NT2/D1 (cell line): ENCODE results near the gene MRPL21.
"Not testable (repeated sequence)": the region's sequence is repeated elsewhere in the genome, so short reads cannot be mapped to it uniquely, and the experiment has no call there.

Experiments
- DNase-seq: peaks from one replicate; pipeline ENCODE4 v3.0.0-alpha.2; 2011; ENCODE audit warnings: low read depth, low spot score
- H3K27me3 ChIP-seq: 2 replicates; pipeline ENCODE4 v1.6.0; 2011; ENCODE audit warnings: mild to moderate bottlenecking; ENCODE audit not compliant: insufficient read length, insufficient read depth
- H3K36me3 ChIP-seq: 2 replicates; pipeline ENCODE4 v1.6.1; 2011; ENCODE audit warnings: mild to moderate bottlenecking, low read length, mixed read lengths; ENCODE audit not compliant: insufficient read depth, insufficient read length
- H3K4me1 ChIP-seq: 2 replicates; pipeline ENCODE4 v1.5.1; 2011; ENCODE audit not compliant: insufficient read depth, insufficient read length
- H3K4me3 ChIP-seq: 2 replicates; pipeline ENCODE4 v1.5.1; 2011; ENCODE audit warnings: low read depth; ENCODE audit not compliant: insufficient read length
- H3K9ac ChIP-seq: 2 replicates; pipeline ENCODE4 v1.6.0; 2011; ENCODE audit warnings: low read depth; ENCODE audit not compliant: insufficient read length
- H3K9me3 ChIP-seq: 2 replicates; pipeline ENCODE4 v1.5.1; 2011; ENCODE audit warnings: mild to moderate bottlenecking, low read length; ENCODE audit not compliant: insufficient read depth
- SUZ12 ChIP-seq: IDR thresholded peaks from 2 replicates; pipeline ENCODE4 v1.6.1; 2011; ENCODE audit not compliant: insufficient read length, insufficient read depth; ENCODE audit errors: extremely low read depth
- YY1 ChIP-seq: IDR thresholded peaks from 2 replicates; pipeline ENCODE4 v1.6.1; 2011; ENCODE audit not compliant: insufficient read length, insufficient read depth
- ZNF274 ChIP-seq: IDR thresholded peaks from 2 replicates; pipeline ENCODE4 v1.6.1; 2011; ENCODE audit warnings: mild to moderate bottlenecking, low read depth, low read length

Gene MRPL21

GRCh38 chr11:68889948-68890446 lies 13.6 kb downstream of the MRPL21 start:
- Histone ChIP-seq H3K9ac (no peak overlapping the region), H3K27me3 (no peaks in the 10 kb centered on the region), H3K4me3 (no peak overlapping the region), H3K9me3 (no peaks in the 10 kb centered on the region), H3K36me3 (peaks cover 40% of the 10 kb centered on the region), H3K4me1 (peaks cover 4% of the 10 kb centered on the region)
- TF ChIP-seq SUZ12, result no peak
- TF ChIP-seq ZNF274, result no peak
- TF ChIP-seq YY1, result no peak
- DNase-seq, result peak; percentile 38

GRCh38 chr11:68884827-68885226 lies 18.8 kb downstream of the MRPL21 start:
- H3K4me3 ChIP-seq, H3K9ac ChIP-seq: not testable (repeated sequence)

GRCh38 chr11:68882391-68882790 lies 21.2 kb downstream of the MRPL21 start:
- Histone ChIP-seq H3K4me1 (no peaks in the 10 kb centered on the region), H3K9ac (no peak overlapping the region), H3K9me3 (no peaks in the 10 kb centered on the region), H3K4me3 (no peak overlapping the region), H3K36me3 (no peaks in the 10 kb centered on the region), H3K27me3 (no peaks in the 10 kb centered on the region)
- DNase-seq, result no peak
- TF ChIP-seq YY1 (no peak), ZNF274 (no peak), SUZ12 (no peak)

More at GRCh38 chr11:68884827-68885226, 18.8 kb downstream of the MRPL21 start:
- H3K4me1 ChIP-seq, H3K36me3 ChIP-seq, DNase-seq, H3K9me3 ChIP-seq, H3K27me3 ChIP-seq: not testable (repeated sequence)

- Histone ChIP-seq H3K9ac (no peak overlapping the region), H3K4me1 (no peaks in the 10 kb centered on the region), H3K27me3 (no peaks in the 10 kb centered on the region), H3K9me3 (no peaks in the 10 kb centered on the region), H3K36me3 (no peaks in the 10 kb centered on the region), H3K4me3 (no peak overlapping the region)
- no peak for TF ChIP-seq SUZ12
- no peak for TF ChIP-seq YY1
- no peak for TF ChIP-seq ZNF274
- DNase-seq, result no peak
These were observed 22.3 kb downstream of the MRPL21 start for GRCh38 chr11:68881320-68881719.

- DNase-seq, result no peak
- Histone ChIP-seq H3K9me3 (no peaks in the 10 kb centered on the region), H3K4me1 (no peaks in the 10 kb centered on the region), H3K27me3 (no peaks in the 10 kb centered on the region), H3K9ac (no peak overlapping the region), H3K36me3 (no peaks in the 10 kb centered on the region), H3K4me3 (no peak overlapping the region)
- TF ChIP-seq ZNF274 (no peak), YY1 (no peak), SUZ12 (no peak)
These were observed 22.8 kb downstream of the MRPL21 start for GRCh38 chr11:68880851-68881250.

- H3K36me3 ChIP-seq, result no peaks in the 10 kb centered on the region
- no peaks in the 10 kb centered on the region for H3K27me3 ChIP-seq
These were observed 25.6 kb downstream of the MRPL21 start for GRCh38 chr11:68878022-68878421.

GRCh38 chr11:68872216-68873003 lies 31.2 kb downstream of the MRPL21 start:
- no peaks in the 10 kb centered on the region for H3K36me3 ChIP-seq
- no peak for DNase-seq
- no peak for TF ChIP-seq SUZ12
- no peak for TF ChIP-seq YY1
- TF ChIP-seq ZNF274, result no peak
- H3K9me3 ChIP-seq, result no peaks in the 10 kb centered on the region
- no peaks in the 10 kb centered on the region for H3K27me3 ChIP-seq
- H3K4me3 ChIP-seq, result no peak overlapping the region
- H3K9ac ChIP-seq, result no peak overlapping the region
- H3K4me1 ChIP-seq, result peaks cover 5% of the 10 kb centered on the region

More at GRCh38 chr11:68878022-68878421, 25.6 kb downstream of the MRPL21 start:
- Histone ChIP-seq H3K4me3 (no peak overlapping the region), H3K9ac (no peak overlapping the region), H3K9me3 (no peaks in the 10 kb centered on the region), H3K4me1 (no peaks in the 10 kb centered on the region)
- TF ChIP-seq YY1 (no peak), SUZ12 (no peak), ZNF274 (no peak)
- no peak for DNase-seq
